Measurements from ENCODE around the gene OR52N4.

DNA sequence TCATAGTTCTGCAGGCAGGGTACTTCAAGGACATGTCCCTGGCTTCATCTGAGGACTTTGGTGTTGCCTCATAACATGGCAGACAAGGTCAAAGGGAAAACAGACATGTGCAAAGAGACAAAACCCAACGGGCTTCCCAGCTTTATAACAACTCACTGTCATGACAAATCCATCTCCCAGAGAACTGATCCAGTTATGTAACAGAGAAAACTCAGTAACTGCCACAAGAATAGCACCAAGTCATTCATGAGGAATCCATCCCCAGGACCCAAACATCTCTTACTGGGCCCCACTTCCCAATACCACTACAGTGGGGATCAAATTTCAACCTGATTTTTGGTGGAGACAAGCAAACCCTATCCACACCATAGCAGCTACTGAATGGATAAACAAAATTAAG is 13.0 kb downstream of the OR52N4 start:
- TF ChIP-seq, protein P1, sequence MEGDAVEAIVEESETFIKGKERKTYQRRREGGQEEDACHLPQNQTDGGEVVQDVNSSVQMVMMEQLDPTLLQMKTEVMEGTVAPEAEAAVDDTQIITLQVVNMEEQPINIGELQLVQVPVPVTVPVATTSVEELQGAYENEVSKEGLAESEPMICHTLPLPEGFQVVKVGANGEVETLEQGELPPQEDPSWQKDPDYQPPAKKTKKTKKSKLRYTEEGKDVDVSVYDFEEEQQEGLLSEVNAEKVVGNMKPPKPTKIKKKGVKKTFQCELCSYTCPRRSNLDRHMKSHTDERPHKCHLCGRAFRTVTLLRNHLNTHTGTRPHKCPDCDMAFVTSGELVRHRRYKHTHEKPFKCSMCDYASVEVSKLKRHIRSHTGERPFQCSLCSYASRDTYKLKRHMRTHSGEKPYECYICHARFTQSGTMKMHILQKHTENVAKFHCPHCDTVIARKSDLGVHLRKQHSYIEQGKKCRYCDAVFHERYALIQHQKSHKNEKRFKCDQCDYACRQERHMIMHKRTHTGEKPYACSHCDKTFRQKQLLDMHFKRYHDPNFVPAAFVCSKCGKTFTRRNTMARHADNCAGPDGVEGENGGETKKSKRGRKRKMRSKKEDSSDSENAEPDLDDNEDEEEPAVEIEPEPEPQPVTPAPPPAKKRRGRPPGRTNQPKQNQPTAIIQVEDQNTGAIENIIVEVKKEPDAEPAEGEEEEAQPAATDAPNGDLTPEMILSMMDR (IDR thresholded peaks at IDR 0.05; ENCODE audit: control extremely low read depth in 1 of 3, insufficient read depth in 1 of 3, low read depth in 1 of 3, low read length in 3 of 3): no peak
- no peak for TF ChIP-seq POU5F1 (IDR thresholded peaks at IDR 0.05; ENCODE audit: low read depth, low read length)
- no peak for TF ChIP-seq SP1 (IDR thresholded peaks at IDR 0.05; ENCODE audit: low read depth, low read length)
- TF ChIP-seq KDM5A (IDR thresholded peaks at IDR 0.05; ENCODE audit: low read length): no peak
- TF ChIP-seq RAD21 (IDR thresholded peaks at IDR 0.05 in 1 of 2, conservative IDR thresholded peaks at IDR 0.05 in 1 of 2; ENCODE audit: low read depth in 2 of 2, low read length in 2 of 2): no peak
- no peak for TF ChIP-seq CHD2 (IDR thresholded peaks at IDR 0.05; ENCODE audit: low read length)
- no peak for TF ChIP-seq POLR2A (IDR thresholded peaks at IDR 0.05; ENCODE audit: control extremely low read depth in 1 of 2, low read depth in 2 of 2, low read length in 2 of 2)
- no peak for TF ChIP-seq JUN (IDR thresholded peaks at IDR 0.05; ENCODE audit: low read depth, low read length)
- no peak for TF ChIP-seq POLR2AphosphoS5 (IDR thresholded peaks at IDR 0.05; ENCODE audit: low read depth, low read length)
- TF ChIP-seq TAF1 (IDR thresholded peaks at IDR 0.05; ENCODE audit: low read depth, low read length): no peak

Measured in H1 (cell line).